ENCODE results near the gene UBE2K. TPM values are rescaled to one million over a fixed set of nuclear protein-coding genes. Genes with fewer than 3 reads are reported as not detected.

UBE2K gene
- total and polyA plus RNA-seq, 8 donors: 7.0 to 187 (median 38.4) TPM

DNA sequence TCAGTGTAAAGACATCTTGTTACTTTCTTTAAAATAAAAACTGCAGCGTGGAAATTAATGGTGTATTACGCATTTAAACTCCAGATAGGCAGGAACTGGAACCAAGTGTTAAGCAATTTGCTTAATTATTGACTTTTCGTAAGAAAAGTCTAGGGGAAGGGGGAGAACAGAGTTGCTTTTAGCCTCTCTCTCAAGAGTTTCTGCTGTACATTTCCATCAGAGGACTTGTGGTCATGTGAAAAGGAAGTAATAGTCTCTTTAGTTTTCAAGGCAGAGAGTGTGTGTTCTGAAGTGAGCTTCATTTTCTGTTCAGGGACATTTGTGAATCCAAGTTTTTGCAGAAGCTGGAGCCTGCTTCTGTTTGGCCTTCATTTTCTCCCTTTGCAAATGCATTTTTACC, 127.2 kb downstream of the UBE2K start:
- no peak overlapping the region for H3K4me3 ChIP-seq
- DNase-seq: no peak
- intact Hi-C loops (cut with DNase I; ENCODE audit: low total_unique reads): no loop called here
- no peak overlapping the region for H3K27ac ChIP-seq
- TF ChIP-seq, protein P1, sequence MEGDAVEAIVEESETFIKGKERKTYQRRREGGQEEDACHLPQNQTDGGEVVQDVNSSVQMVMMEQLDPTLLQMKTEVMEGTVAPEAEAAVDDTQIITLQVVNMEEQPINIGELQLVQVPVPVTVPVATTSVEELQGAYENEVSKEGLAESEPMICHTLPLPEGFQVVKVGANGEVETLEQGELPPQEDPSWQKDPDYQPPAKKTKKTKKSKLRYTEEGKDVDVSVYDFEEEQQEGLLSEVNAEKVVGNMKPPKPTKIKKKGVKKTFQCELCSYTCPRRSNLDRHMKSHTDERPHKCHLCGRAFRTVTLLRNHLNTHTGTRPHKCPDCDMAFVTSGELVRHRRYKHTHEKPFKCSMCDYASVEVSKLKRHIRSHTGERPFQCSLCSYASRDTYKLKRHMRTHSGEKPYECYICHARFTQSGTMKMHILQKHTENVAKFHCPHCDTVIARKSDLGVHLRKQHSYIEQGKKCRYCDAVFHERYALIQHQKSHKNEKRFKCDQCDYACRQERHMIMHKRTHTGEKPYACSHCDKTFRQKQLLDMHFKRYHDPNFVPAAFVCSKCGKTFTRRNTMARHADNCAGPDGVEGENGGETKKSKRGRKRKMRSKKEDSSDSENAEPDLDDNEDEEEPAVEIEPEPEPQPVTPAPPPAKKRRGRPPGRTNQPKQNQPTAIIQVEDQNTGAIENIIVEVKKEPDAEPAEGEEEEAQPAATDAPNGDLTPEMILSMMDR (IDR thresholded peaks at IDR 0.05): no peak
- TF ChIP-seq POLR2AphosphoS5 (IDR thresholded peaks at IDR 0.05): no peak
- TF ChIP-seq POLR2A (IDR thresholded peaks at IDR 0.05): no peak
- TF ChIP-seq EP300 (IDR thresholded peaks at IDR 0.05): no peak
- peaks cover 11 to 56% (median 51%) of the 10 kb centered on the region in 4 donors for H3K36me3 ChIP-seq
- WGBS, 5 donors: 83 to 95% (median 93%) methylated on average over 3 of the region's 3 CpGs
- no peaks in the 10 kb centered on the region for H3K27me3 ChIP-seq
- no peaks in the 10 kb centered on the region for H3K9me3 ChIP-seq
- H3K4me1 ChIP-seq: no peaks in the 10 kb centered on the region

DNA sequence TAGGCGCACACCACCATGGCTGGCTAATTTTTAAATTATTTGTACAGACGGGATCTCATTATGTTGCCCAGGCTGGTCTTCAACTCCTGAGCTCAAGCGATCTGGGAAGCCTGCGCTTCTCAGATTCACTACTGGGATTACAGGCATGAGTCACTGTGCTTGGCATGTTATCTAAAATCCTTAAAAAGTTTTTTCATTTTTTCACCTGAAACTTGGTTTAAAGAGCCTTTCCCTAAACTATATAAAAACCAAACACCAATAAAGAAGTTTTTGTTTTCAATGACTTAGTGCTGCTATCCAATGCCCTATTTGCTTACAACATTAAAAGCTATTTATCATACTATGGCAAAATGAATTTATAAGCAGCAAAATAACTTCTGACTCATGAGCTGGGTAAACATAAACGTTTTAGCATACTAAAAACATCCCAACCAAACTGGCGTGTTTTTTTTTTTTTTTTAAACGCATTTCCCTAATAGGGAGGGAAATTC, 127.8 kb downstream of the UBE2K start:
- H3K36me3 ChIP-seq: peaks cover 18 to 63% (median 58%) of the 10 kb centered on the region in 4 donors
- H3K27ac ChIP-seq: peak overlapping the region in 2 of 5 donors; percentile 31 to 48
- H3K27me3 ChIP-seq: no peaks in the 10 kb centered on the region
- no peak overlapping the region for H3K4me3 ChIP-seq
- intact Hi-C loops (cut with DNase I; ENCODE audit: low total_unique reads): no loop called here
- DNase-seq: no peak
- 71 to 81% (median 78%) methylated on average over 7 of the region's 7 CpGs for WGBS, 5 donors
- H3K9me3 ChIP-seq: no peaks in the 10 kb centered on the region
- H3K4me1 ChIP-seq: no peaks in the 10 kb centered on the region
- no peak for TF ChIP-seq EP300 (IDR thresholded peaks at IDR 0.05)
- no peak for TF ChIP-seq POLR2AphosphoS5 (IDR thresholded peaks at IDR 0.05)
- TF ChIP-seq, protein P1 (IDR thresholded peaks at IDR 0.05): no peak
- no peak for TF ChIP-seq POLR2A (IDR thresholded peaks at IDR 0.05)

Small RNA genes within 50 kb of the gene (small RNA-seq; reads per million reads assigned to genes)
- gene RF00019: 0 reads per million in 4 donors
- 0 reads per million in 4 donors for gene RN7SL558P

Other genes starting within 250 kb of the UBE2K start
- gene RPL9, start 239.2 kb upstream of the UBE2K start, total RNA-seq: 1,000 to 10,000 TPM in 4 of 5 donors, 100 to 1,000 TPM in 1; 964 to 4,990 (median 2,883) TPM
- 1,000 to 10,000 TPM; 2,170 to 4,250 (median 2,805) TPM for gene RPL9, start 239.2 kb upstream of the UBE2K start, polyA plus RNA-seq
- 10 to 100 TPM; 12.3 to 36.2 (median 16.1) TPM for gene LIAS, start 239.1 kb upstream of the UBE2K start, total RNA-seq
- gene LIAS, start 239.1 kb upstream of the UBE2K start, polyA plus RNA-seq: 10 to 100 TPM; 10.4 to 31.9 (median 21.2) TPM
- gene UGDH, start 170.7 kb upstream of the UBE2K start, total RNA-seq: 100 to 1,000 TPM in 2 of 5 donors, 10 to 100 TPM in 3; 26.3 to 161 (median 95.0) TPM
- 10 to 100 TPM; 14.6 to 30.2 (median 24.2) TPM for gene UGDH, start 170.7 kb upstream of the UBE2K start, polyA plus RNA-seq
- gene SMIM14, start 59.3 kb upstream of the UBE2K start, total RNA-seq: 10 to 100 TPM; 11.1 to 72.9 (median 24.0) TPM
- gene SMIM14, start 59.3 kb upstream of the UBE2K start, polyA plus RNA-seq: 10 to 100 TPM; 16.4 to 83.6 (median 41.4) TPM

Measured in stomach (tissue), 9 donors.